GM12864 (cell line): ENCODE results near the gene RRP9.

Experiments used
- DNase-seq: peaks from one replicate; pipeline ENCODE4 v3.0.0-alpha.2; 2011; ENCODE audit warnings: low read depth
- H3K4me3 ChIP-seq: 2 replicates; pipeline ENCODE4 v1.5.1; 2011; ENCODE audit warnings: mild to moderate bottlenecking, low read depth, low read length, control low read depth
- CTCF ChIP-seq: IDR thresholded peaks from 2 replicates; pipeline ENCODE4 v1.5.1; 2011; ENCODE audit warnings: low read depth, mild to moderate bottlenecking, moderate library complexity, low read length, control low read depth, inconsistent platforms; ENCODE audit errors: missing control alignments

Gene RRP9

GRCh38 chr3:51954713-51955112 is 13.0 kb upstream of the RRP9 start:
- no peak for DNase-seq
- TF ChIP-seq CTCF: no peak
- no peak overlapping the region for H3K4me3 ChIP-seq

- TF ChIP-seq CTCF: no peak
- H3K4me3 ChIP-seq: no peak overlapping the region
- no peak for DNase-seq
Measured at GRCh38 chr3:51954105-51954504, 12.4 kb upstream of the RRP9 start.

GRCh38 chr3:51953445-51953844 is 11.7 kb upstream of the RRP9 start:
- DNase-seq: no peak
- no peak for TF ChIP-seq CTCF
- no peak overlapping the region for H3K4me3 ChIP-seq

GRCh38 chr3:51950899-51951298 is 9.2 kb upstream of the RRP9 start:
- H3K4me3 ChIP-seq: no peak overlapping the region
- no peak for TF ChIP-seq CTCF
- DNase-seq: no peak

GRCh38 chr3:51949121-51949520 is 7.4 kb upstream of the RRP9 start:
- no peak for DNase-seq
- no peak for TF ChIP-seq CTCF
- no peak overlapping the region for H3K4me3 ChIP-seq

GRCh38 chr3:51948016-51948580 is 6.4 kb upstream of the RRP9 start:
- no peak for TF ChIP-seq CTCF

GRCh38 chr3:51947215-51947900 is 5.7 kb upstream of the RRP9 start:
- TF ChIP-seq CTCF: no peak
- H3K4me3 ChIP-seq: no peak overlapping the region
- no peak for DNase-seq

More at GRCh38 chr3:51948016-51948580, 6.4 kb upstream of the RRP9 start:
- no peak overlapping the region for H3K4me3 ChIP-seq
- DNase-seq: no peak
